ENCODE data around the gene ATP2B2.

Gene ATP2B2

GRCh38 chr3:10510086-10510742 lies 4.8 kb upstream of the ATP2B2 start:
- no peak for DNase-seq

DNA sequence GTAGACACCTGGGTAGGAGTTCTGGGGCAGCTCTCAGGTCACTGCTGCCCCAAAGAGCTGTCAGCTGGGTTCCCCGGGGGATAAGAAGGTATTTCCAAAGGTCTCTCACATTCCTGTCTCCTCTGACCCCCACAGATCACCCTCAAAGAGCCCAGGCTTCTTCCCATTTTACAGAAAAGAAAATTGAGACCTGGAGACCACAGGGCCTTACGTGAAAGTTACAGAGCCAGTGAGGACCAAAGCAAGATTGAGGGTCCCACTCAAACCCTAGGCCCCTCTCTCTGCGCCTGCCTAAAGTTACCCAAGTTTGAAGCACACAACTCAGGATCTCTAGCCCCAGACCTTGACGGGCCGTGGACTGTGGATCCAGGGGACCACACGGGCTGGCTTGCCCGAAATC lies 3.9 kb upstream of the ATP2B2 start:
- no peak for DNase-seq

DNA sequence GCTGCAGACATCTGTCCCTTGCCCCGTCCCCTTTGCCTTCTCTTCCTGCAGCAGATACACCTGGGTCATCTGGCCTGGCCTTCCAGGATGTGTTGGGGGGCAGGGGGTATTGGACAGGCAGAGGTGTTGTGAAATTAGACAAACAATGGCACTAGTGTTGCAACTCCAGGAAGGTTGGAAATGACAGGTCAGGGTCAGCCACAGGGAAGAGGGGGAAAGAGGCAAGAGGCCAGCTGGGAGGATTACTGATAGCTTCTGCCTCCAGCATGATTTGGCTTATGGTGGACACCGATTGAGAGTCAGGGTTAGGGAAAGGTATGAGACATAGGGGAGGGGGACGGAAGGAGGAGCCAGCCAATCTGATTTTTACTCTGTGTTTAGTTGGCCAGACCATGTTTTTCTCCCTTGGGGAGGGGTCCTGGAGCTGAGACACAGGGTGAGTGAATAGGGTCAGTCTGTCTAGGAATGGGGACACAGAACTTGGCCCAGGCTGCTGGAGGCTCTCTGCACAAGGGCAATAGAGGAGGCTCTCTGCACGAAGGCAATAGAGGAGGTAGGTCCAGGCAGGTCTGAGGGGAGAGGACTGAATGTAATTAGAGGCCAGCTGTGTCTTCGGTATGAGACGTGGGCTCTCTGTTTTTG lies 3.4 kb upstream of the ATP2B2 start:
- DNase-seq = no peak

DNA sequence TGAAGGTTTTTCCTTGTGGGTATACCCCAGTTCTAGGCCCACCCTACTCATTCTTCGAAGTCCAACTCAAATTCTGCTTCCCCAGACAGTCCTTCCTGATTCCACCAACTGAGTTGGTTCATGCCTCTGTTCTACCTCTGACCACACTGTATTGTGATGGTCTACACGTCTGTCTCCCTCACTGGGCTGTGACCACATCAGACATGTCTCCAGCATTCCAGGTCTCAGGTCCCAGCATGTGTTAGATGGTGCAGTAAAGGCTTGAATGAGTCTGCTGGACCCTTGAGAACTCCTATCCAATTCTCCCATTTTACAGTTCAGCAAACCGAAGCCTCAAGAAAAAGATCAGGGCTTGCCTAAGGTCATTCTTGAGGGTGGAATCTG lies 2.8 kb upstream of the ATP2B2 start:
- no peak for DNase-seq

DNA sequence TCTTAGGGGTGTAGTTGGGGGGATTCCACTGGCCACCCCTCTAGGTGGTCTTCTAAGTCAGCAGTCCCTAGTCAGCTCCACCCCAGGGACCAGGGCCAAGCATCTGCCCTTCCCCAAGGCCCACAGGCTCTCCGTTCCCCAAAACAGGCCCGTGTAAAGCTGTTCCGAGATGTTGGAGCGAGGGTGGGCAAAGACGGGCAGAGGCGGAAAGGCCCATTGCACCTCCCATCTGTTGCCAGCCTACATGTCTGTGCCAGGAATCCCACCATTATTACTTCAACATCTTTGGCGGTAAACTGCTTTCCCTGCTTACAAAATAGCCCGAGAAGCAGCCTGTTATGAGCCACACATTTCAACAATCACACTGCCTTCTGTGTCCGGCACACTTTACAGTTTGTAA lies 1.9 kb upstream of the ATP2B2 start:
- no peak for DNase-seq

DNA sequence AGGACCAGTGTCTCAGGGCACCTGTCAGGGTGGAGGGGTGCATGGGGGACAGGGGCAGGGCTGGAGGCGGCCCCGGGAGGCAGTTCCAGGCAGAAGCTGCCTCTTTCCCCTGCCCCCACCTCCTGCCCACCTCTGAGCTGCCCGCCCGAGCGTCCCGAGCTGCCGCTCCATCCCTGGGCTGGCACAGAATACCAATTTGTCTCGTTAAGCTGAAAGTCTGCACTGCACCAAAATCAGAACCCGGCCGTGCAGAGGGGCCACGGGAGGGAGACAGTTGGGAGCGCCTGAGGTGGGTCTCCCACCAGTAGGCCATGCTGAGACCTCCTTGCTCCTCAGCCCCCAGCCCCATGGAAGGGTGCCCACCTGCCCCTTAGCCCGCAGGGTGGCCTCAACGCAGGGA lies 1.3 kb upstream of the ATP2B2 start:
- DNase-seq = no peak

DNA sequence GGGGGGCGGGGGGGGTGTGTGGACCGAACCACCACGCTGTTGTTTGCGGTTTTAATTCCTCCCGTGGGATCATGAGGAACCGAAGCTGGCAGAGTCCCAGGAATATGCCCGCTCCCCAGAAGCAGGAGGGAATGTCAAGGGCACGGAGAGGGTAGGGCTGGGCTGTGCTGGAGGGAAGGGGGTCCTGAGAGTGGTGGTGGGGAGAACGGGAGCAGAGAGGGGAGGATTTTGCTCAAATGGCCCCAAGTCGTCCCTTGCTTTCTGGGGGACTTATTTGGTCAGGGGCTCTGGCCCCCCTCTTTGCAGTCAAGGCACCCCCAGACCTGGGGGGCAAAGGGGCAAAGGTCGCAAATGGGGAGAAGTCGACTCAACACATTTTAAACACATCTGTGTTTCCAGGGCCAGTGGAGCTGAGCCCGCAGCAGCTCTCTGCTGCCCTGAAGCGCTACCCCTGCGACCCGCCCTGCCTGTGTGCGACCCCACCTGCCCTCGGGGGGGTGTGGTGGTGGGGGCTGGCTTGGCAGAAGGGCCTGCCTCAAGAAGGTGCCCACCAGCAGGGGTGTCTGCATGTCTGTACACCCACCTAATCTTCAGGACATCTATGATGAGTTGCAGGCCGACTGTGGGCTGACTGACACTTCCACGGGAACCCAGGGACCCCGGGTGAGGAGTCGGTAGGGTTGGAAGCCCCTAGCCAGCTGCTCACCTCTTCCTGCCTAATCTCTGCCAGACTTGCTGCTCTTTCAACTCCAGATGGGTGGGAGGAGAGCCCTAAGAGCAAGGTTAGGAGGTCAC lies 602 bp upstream of the ATP2B2 start:
- no peak for DNase-seq

- no peak for DNase-seq
Measured at GRCh38 chr3:10504171-10505049, 976 bp downstream of the ATP2B2 start.

GRCh38 chr3:10503217-10503796 lies 2.1 kb downstream of the ATP2B2 start:
- no peak for DNase-seq

DNA sequence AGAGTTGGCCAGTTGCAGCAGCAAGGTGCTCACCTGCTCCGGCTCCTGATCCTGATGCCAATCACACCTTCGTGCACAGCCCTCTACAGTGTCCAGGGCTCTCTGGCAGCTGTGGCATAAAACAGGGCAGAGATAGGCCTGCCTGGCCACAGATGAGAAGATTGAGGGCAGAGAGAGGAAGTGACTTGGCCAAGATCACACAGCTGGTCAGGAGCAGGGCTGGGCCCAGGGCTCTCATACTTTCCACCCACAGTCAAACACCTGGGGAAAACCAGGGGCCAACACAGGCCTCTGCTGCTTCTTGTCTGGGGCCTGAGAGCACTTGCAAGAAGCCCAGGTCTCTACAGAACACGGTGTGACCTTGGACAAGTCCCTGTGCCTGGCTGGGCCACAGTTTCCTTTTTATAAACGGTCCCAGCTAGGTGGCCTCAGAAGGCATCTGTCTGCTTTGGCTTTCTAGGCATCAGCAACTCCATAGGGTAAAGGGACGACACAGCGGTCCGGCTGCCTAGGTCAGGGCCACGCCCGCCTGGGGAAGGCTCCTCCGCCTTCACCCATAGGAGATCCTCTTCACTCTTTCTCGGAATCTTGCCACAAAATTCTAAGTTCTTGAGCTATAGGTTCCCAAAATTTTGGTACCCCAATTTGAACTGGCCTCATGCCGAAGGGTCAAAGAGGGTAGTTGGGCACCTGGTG lies 3.1 kb downstream of the ATP2B2 start:
- DNase-seq = no peak

DNA sequence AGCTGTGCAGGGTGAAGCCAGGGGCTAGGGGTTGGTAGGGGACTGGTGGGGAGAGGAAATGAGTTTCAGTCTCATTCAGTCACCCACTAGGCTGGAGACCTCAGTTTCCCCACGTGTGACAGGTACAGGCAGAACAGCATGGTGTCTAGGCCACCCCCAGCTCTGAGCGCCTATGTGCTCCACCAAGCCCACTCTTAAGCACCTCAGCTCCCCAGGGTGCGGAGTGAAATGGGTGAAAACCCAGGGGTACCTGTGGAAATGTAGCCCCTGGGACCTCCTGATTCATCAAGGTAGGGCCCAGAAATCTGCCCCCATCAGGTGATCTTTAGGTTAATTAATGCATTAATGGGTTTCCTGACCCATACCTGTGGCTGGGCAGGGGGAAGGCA lies 3.7 kb downstream of the ATP2B2 start:
- DNase-seq = no peak

GRCh38 chr3:10500717-10501663 lies 4.4 kb downstream of the ATP2B2 start:
- no peak for DNase-seq

- DNase-seq = no peak
Measured at GRCh38 chr3:10498271-10498670, 7.1 kb downstream of the ATP2B2 start.

- no peak for DNase-seq
Measured at GRCh38 chr3:10497439-10497838, 7.9 kb downstream of the ATP2B2 start.

- DNase-seq = no peak
Measured at GRCh38 chr3:10496121-10496863, 9.1 kb downstream of the ATP2B2 start.

- DNase-seq = no peak
Measured at GRCh38 chr3:10495614-10496013, 9.8 kb downstream of the ATP2B2 start.

- DNase-seq = no peak
Measured at GRCh38 chr3:10495003-10495402, 10.4 kb downstream of the ATP2B2 start.

- DNase-seq = no peak
Measured at GRCh38 chr3:10494180-10494579, 11.2 kb downstream of the ATP2B2 start.

GRCh38 chr3:10493202-10493589 lies 12.2 kb downstream of the ATP2B2 start:
- no peak for DNase-seq
